OCI-LY7 (cell line): Measurements from ENCODE around the gene ZC3H4.

Experiments used
- EZH2phosphoT487 ChIP-seq: fragments of 200-600 bp; sonication (generic); IDR thresholded peaks from 2 replicates; pipeline ENCODE4 v1.6.1; 2018; ENCODE audit warnings: low read depth, borderline replicate concordance, mild to moderate bottlenecking, mixed run types, antibody characterized with exemption, low read length, moderate library complexity, mixed read lengths
- TF ChIP-seq, protein P1 (sequence below): fragments of 200-600 bp; sonication (generic); conservative IDR thresholded peaks from 2 replicates; pipeline ENCODE4 v1.5.1; 2014; ENCODE audit warnings: mild to moderate bottlenecking, antibody characterized with exemption, low read length, moderate library complexity, mixed read lengths

DNA sequence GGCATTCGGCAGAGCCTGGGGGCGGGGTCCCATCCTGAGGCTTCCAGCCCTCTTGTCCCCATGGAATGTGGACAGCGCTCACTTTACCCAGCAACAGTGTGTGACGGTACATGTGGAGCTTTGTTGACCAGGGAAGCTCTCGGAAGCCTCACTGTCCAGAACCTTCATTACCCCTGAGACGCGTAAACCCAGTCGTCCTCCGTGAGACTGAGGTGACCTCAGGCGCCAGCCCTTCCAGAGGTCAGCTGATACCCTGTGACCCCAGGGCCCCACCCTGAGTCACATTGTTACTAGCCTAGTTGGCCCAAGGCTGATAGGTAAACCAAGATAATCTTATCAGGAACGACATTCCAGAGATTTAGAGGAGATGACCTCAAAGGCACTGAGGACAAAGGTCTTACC lies 55.0 kb downstream of the ZC3H4 start:
- TF ChIP-seq, protein P1, sequence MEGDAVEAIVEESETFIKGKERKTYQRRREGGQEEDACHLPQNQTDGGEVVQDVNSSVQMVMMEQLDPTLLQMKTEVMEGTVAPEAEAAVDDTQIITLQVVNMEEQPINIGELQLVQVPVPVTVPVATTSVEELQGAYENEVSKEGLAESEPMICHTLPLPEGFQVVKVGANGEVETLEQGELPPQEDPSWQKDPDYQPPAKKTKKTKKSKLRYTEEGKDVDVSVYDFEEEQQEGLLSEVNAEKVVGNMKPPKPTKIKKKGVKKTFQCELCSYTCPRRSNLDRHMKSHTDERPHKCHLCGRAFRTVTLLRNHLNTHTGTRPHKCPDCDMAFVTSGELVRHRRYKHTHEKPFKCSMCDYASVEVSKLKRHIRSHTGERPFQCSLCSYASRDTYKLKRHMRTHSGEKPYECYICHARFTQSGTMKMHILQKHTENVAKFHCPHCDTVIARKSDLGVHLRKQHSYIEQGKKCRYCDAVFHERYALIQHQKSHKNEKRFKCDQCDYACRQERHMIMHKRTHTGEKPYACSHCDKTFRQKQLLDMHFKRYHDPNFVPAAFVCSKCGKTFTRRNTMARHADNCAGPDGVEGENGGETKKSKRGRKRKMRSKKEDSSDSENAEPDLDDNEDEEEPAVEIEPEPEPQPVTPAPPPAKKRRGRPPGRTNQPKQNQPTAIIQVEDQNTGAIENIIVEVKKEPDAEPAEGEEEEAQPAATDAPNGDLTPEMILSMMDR = no peak
- no peak for TF ChIP-seq EZH2phosphoT487
